Right atrium auricular region (tissue), 2 donors: ENCODE results near the gene MLLT1. TPM values are rescaled to one million over a fixed set of nuclear protein-coding genes. Genes with fewer than 3 reads are reported as not detected.

ENCODE experiments used
- DNase-seq: peaks from one replicate; pipeline ENCODE4 v3.0.0-alpha.2; 2019; ENCODE audit warnings: low spot score
- H3K27ac ChIP-seq, 2 donors: fragments of 200-600 bp; sonication (generic); 1 replicate in 1 of 2; 2 replicates in 1 of 2; pipeline ENCODE4 v1.5.1; 2016 to 2019
- H3K27me3 ChIP-seq, 2 donors: fragments of 200-600 bp; sonication (generic); one replicate each; pipeline versions ENCODE4 v1.5.1 to v1.6.0; 2017 to 2019
- H3K36me3 ChIP-seq: fragments of 200-600 bp; sonication (generic); one replicate; pipeline ENCODE4 v1.5.1; 2016
- H3K4me1 ChIP-seq, 2 donors: fragments of 200-600 bp; sonication (generic); one replicate each; pipeline versions ENCODE4 v1.5.1 to v1.6.0; 2017 to 2019
- H3K4me3 ChIP-seq, 2 donors: fragments of 200-600 bp; sonication (generic); 1 replicate in 1 of 2; 2 replicates in 1 of 2; pipeline ENCODE4 v1.5.1; 2017 to 2019; ENCODE audit warnings: mild to moderate bottlenecking in 1 of 2, moderate library complexity in 1 of 2
- H3K9me3 ChIP-seq, 2 donors: fragments of 200-600 bp; sonication (generic); one replicate each; pipeline ENCODE4 v1.5.1; 2019
- total RNA-seq, 2 donors: library from RNA; depleted of rRNA; stranded (reverse); fragments of >200 nt; gene quantifications; one replicate each; pipeline ENCODE4 v1.1.0, GENCODE V29; 2016
- TF ChIP-seq, protein P1 (sequence below), 2 donors: fragments of 200-600 bp; sonication (generic); IDR thresholded peaks; one replicate each; pipeline ENCODE4 v1.5.1; 2019; ENCODE audit warnings: antibody characterized with exemption in 2 of 2

MLLT1 gene
- total RNA-seq, 2 donors from 2014 or later: 21.2 to 36.9 TPM

DNA sequence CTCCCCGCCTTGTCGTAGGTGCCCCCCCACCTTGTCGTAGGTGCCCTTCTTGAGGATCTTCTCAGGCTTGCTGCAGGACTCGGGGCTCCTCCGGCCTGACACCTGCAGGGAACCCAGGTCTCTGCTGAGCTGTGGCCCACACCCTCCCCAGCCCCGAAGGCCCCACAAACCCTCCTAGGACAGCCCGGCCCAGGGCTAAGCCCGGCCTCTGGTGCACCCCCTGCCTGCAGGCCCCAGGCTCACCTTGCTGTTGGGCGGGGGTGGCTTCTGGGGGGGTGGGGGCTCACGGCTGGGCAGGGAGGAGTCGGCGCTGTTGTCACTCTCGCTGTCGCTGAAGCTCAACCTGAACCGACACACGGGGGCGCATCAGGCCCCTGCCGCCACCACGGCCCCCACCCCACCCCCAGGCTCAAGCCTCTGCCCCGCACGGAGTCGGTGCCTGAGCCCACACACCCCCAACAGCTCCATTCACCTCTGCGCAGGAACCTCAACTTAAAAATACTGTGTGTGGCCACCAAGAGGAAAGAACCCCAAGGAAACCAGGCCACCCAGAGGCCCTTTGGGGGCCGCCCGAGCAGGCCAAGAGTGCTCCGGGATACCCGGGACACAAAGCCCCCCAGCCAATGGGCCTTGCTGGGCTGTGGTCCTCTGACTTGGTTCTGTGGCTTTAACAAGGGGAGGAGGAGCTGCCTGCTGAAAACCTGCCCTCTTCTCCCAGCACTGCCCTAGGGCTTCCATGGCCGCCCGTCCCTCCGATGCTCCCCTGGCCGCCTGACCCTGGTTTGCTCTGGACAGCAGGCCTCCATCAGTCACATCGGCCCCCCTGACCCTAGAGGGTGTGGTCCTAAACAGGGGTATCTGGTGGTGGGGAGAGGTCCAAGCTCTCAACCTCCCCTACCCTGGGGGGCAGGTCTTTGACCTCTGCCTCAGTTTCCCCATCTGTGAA lies 65.8 kb downstream of the MLLT1 start:
- no peak for DNase-seq

DNA sequence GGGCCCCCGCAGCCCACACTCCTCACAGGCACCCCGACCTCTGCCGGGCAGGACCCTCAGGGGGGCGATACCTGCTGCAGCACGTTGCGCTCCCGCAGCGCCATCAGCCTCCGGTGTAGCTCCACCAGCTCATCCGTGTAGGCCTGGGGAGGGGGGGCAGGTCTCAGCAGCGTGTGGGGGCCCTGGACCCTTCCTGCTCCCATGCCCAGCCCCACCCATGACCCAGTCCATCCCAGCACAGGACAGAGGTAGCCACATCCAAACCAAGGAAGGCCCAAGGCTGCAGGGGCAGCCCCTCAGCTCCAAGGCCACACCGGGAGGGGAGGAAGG lies 66.5 kb downstream of the MLLT1 start:
- H3K4me1 ChIP-seq: peaks cover 0 to 25% of the 10 kb centered on the region in 2 donors
- TF ChIP-seq, protein P1, sequence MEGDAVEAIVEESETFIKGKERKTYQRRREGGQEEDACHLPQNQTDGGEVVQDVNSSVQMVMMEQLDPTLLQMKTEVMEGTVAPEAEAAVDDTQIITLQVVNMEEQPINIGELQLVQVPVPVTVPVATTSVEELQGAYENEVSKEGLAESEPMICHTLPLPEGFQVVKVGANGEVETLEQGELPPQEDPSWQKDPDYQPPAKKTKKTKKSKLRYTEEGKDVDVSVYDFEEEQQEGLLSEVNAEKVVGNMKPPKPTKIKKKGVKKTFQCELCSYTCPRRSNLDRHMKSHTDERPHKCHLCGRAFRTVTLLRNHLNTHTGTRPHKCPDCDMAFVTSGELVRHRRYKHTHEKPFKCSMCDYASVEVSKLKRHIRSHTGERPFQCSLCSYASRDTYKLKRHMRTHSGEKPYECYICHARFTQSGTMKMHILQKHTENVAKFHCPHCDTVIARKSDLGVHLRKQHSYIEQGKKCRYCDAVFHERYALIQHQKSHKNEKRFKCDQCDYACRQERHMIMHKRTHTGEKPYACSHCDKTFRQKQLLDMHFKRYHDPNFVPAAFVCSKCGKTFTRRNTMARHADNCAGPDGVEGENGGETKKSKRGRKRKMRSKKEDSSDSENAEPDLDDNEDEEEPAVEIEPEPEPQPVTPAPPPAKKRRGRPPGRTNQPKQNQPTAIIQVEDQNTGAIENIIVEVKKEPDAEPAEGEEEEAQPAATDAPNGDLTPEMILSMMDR (IDR thresholded peaks at IDR 0.05): no peak
- H3K9me3 ChIP-seq: no peaks in the 10 kb centered on the region
- DNase-seq: no peak
- H3K27ac ChIP-seq: no peak overlapping the region
- peaks cover 20% of the 10 kb centered on the region for H3K36me3 ChIP-seq
- H3K27me3 ChIP-seq: no peaks in the 10 kb centered on the region
- no peak overlapping the region for H3K4me3 ChIP-seq

More for the DNA sequence above, 65.8 kb downstream of the MLLT1 start:
- no peaks in the 10 kb centered on the region for H3K27me3 ChIP-seq
- H3K27ac ChIP-seq: no peak overlapping the region
- TF ChIP-seq, protein P1 (IDR thresholded peaks at IDR 0.05): no peak
- H3K9me3 ChIP-seq: no peaks in the 10 kb centered on the region
- H3K4me3 ChIP-seq: no peak overlapping the region
- peaks cover 0 to 33% of the 10 kb centered on the region in 2 donors for H3K4me1 ChIP-seq
- peaks cover 20% of the 10 kb centered on the region for H3K36me3 ChIP-seq

DNA sequence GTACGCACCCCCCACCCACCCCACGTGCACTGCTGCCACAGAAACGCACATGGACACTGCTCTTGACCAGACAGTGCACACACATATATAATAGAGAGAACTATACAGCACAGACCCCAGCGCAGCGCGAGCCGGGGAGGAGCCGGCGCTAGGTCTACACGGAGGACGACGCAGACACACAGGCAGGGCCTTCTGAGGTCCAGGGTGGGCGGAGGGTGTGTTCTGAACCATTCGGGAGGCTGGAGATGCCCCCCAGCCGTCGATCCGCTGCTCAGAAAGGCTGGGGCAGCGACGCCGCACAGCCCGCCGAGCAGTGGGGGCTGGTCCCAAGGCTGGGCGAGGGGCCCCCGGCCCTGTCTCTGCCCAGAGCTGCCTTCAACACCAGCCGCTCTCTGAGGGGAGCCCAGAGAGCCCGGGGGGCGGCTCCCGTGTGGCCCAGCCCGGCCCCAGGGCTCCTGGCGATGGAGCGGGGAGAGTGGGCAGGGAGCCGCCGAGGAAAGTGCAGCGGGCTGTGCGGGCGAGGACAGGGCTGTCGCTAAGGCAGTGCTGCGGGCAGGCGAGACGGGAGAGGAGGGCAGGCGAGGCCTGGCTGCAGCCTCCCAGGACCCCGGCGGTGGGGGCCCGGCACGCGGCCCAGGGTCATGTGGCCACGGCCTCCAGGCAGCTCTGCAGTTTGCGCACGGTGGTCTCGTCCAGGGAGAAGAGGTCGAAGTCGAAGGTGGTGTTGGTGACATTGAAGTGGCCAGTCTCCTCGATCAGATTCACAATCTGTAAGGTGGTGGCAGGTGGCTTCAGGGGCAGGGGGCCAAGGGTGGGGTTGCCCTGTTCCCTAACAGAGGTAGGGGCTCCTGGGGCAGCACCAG lies 67.1 kb downstream of the MLLT1 start:
- DNase-seq: no peak
- H3K4me1 ChIP-seq: peaks cover 0 to 19% of the 10 kb centered on the region in 2 donors
- H3K36me3 ChIP-seq: peaks cover 20% of the 10 kb centered on the region
- H3K27me3 ChIP-seq: no peaks in the 10 kb centered on the region
- no peak overlapping the region for H3K4me3 ChIP-seq
- TF ChIP-seq, protein P1 (IDR thresholded peaks at IDR 0.05): no peak
- H3K27ac ChIP-seq: no peak overlapping the region
- no peaks in the 10 kb centered on the region for H3K9me3 ChIP-seq

DNA sequence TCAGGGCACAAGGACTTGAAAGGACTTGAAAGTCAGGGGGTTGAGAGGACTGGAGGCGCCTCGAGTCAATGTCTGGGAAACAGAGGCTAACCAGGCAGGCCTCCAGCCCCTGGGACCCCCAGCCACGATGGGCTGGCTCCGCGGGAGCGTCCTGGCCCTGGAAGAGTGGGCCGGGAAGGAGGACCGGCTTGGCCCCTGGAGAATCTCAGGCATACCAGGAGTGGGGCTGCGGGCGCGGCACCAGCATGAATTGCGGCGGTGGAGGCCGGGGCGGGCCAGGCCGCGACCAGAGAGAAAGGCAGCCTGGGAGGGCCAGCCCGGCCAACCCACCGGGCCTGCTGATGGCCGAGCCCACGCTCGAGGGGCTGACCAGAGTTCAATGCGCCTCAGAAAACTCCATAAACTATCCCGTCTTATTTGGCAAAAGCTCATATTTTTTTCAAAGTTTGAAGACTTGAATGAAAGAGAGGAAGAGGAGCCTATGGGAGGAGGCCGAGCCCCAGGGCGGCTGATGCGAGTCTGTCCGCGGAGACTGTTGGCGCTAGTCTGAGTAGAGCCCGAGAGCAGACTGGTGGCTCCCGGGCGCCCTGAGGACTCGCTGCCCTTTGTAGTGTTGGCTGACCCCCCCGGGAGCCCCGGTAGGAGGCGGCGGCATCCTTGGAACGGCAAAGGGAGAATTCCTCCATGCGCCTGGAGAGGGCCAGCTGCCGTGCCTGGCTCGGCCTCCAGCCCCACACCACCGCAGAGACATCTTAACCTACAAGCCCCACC lies 68.0 kb downstream of the MLLT1 start:
- Histone ChIP-seq H3K27me3 (no peaks in the 10 kb centered on the region), H3K27ac (no peak overlapping the region), H3K4me3 (no peak overlapping the region), H3K9me3 (no peaks in the 10 kb centered on the region), H3K36me3 (peaks cover 20% of the 10 kb centered on the region), H3K4me1 (peaks cover 0 to 11% of the 10 kb centered on the region in 2 donors)
- TF ChIP-seq, protein P1 (IDR thresholded peaks at IDR 0.05): no peak
- no peak for DNase-seq
